Hindlimb muscle (tissue), 1 donor: Measurements from ENCODE around the gene ENO3. TPM values are rescaled to one million over a fixed set of nuclear protein-coding genes. Genes with fewer than 3 reads are reported as not detected.

ENCODE experiments used
- DNase-seq: peaks from one replicate; pipeline ENCODE4 v3.0.0-alpha.2; 2013
- polyA plus RNA-seq: library from polyadenylated mRNA; unstranded; fragments of 120-200 nt; gene quantifications from one replicate; pipeline ENCODE4 v1.2.1, GENCODE V29; 2013; ENCODE audit not compliant: insufficient read length

Gene ENO3
- polyA plus RNA-seq, 1 donor = 2,174 TPM

DNA sequence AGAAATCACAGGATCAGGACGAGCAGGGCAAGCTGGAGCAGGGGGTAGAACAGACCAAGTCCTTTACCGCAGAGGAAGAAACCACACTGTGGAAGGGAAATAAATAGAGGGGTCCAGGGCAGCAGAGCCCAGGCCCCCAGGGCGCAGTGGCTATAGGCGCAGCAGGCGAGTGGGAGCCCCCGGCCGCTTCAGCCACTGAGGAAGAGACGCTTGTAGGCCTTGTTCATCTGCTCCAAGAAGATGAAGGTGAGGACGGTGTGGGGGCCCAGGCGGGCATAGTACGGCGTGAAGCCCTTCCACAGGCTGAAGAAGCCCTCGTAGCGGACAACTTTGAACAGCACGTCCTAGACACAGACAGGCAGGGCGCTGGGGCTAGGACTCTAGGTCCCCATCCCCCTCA, 13.4 kb upstream of the ENO3 start:
- no peak for DNase-seq

DNA sequence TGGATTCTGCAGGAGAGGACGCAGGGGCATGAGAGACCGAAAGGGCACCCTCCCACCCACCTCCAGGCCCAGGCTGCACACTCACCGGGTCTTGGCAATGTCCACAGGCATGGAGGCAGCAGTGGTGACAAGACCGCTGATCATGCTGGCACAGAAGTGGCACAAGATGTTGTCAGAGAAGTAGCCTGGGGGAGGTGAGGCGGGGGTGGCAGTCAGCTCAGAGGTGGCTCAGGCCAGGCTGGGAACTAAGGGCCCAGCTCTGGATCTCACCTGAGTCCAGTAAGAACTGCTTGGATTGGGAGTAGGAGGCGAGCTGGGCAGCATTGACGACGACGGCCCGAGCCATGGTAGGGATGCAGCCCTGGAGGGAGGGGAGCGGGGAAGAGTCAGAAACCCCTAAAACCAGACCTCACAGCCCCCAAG, 12.8 kb upstream of the ENO3 start:
- no peak for DNase-seq

DNA sequence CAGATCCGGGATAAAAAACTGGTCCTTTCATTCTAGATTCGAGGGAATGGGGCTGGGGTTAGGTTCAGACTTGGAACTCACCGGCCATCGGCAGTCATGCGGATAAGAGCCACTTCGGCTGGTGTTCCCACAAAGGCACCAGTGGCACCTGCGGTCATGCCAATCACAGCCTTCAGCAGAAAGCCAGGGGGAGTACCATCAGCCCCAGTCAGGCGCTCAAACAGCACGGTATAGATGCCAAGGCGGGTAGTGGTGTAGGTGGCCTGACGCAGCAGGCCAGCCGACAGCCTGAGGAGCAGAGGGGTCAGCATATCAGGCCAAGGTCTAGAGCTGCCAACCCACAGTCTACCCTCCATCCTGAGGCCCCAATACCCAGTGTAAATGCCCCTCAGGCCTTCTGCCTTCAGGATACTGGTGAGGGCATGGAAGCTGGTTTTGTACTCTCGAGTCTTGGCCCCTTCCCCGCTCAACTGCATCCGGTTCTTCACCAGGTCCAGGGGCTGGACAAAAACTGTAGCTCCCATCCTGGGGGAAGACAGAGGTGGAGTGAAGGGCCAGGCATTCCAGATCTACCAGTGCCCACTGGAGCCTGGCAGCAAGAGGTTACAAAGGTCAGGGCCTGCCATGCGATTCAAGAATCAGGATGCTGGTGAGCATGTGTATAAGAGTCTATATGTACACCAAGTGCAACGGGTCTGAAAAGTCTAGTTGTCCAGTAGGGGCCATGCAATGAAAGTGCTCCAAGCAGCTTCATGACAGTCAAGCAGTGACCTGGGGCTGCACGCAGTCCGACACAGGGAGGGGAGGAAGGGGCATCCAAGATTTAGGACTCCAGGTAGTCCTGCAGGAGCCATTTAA, 12.0 kb upstream of the ENO3 start:
- no peak for DNase-seq

DNA sequence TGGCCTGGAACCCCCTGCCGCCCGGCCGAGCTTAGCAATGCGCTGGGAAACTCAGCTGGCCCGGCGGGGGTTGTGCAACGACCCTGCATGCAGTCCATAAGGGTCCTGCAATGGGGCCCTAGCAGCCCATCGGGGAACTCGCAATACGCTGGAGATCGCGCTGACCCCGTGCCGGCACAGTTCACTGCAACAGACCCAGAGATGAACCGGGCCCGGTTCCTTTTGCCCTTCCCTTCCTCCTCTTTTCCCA, 11.4 kb upstream of the ENO3 start:
- DNase-seq = no peak

DNA sequence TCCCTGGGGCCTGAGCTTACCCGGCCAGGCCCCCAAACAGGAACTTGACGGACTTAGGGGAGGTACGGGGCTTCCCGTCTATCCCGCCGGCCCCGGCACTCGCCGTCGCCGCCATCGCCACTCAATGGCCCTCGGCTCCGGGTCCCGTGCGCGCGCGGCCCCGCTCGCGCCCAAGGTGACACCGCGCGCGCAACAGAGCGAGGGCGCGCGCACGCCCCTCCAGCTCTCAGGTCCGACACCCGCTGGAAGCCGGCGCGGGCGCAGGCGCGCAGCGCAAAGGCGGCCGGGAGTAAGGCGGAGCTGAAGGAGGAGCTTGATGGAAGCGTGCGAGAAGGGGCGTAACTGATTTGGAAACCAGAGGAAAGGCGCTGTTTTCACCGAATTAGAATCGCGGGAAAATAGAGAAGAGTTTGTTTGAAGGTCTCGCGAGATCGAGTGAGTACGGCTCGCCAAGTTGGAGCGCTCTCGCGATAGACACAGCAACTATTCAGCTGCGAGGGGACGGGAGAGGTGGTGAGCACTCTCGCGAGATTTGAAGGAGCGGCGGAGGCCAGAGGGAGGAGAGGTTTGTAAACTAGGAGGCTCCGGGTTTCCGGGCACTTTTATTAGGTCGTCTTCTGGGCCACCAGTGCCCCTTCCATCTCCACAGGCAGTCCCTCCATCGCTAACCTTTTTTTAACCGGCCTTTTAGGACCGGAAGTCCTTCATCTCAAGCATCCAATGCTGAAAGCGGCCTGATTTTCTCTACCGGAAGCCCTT, 10.9 kb upstream of the ENO3 start, which contains the start of the genes RNF167 and SLC25A11:
Gene RNF167 (plus strand): TSS at position 473 of the 759 bp plus-strand sequence. CDS start 642 bp downstream, outside the sequence.
Gene SLC25A11 (minus strand): TSS at position 251 of the 759 bp plus-strand sequence. CDS start 136 bp downstream, at position 115.
- DNase-seq = peak; percentile 99

DNA sequence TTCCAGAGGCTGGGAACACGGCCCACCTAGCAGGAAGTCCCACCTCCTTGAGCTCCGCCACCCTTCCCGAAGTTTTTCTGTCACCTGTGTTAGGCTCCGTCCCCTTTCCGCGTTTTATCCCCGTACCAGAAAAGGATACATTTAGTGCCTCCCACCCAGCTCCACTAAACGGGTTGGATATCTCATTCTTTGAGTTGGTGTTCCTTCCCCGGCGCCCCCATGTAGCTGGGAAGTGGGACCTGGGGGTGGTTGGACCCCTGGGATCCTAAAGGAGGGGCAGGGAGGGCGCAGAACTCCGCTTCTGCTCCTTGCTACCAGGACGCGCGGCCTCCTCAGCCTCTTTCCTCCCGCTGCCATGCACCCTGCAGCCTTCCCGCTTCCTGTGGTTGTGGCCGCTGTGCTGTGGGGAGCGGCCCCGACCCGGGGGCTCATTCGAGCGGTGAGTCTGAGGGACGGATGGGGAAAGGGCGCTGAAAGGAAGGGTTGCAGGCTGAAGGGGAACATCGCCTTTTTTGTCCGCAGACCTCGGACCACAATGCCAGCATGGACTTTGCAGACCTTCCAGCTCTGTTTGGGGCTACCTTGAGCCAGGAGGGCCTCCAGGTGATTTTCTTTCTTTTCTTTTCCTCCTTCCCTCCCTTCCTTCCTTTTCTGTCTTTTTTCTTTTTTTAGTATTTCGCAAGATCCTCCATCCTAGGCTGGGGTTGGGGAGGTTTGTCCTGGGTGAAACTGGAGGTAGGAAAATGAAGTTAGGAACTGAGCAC, 10.2 kb upstream of the ENO3 start:
- no peak for DNase-seq

DNA sequence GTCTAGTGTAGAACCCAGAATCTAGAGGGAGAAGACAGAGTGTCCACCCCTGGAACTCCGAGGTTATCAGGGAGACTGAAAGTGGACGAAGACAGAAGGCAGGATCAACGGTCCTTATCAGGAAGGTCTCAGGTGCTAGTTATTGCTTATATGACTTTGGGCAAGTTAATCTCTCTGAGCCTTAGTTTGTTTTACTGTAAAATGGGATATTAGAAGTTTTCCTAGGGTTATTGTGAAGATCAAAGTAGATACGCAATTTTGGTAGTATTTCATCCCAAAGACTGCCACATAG, 9.7 kb upstream of the ENO3 start:
- DNase-seq = no peak

DNA sequence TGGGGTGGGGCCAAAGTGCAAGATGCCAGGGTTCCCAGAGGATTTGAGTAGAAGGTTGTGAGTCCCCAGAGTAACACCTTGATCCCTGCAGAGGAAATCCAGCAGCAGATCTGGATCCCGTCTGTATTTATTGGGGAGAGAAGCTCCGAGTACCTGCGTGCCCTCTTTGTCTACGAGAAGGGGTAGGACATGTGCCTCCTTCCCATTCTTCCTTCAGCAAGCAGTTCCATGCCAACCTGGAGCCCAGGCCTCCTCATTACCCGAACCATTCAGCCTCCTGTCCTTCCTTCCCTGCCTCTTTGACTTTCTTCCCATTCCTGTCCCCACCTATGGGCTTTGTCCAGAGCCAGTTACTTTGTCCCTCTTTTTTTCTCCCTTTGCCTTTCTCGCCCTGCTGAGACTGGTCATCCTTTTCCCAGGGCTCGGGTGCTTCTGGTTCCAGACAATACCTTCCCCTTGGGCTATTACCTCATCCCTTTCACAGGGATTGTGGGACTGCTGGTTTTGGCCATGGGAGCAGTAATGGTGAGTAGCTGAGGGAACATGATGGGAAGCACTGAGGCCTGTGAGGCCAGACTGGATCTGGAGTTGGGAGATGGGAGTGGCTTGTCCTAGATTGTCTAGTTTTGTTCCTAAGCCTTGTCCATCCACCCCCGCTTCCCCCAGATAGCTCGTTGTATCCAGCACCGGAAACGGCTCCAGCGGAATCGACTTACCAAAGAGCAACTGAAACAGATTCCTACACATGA, 8.0 kb upstream of the ENO3 start:
- DNase-seq = no peak

DNA sequence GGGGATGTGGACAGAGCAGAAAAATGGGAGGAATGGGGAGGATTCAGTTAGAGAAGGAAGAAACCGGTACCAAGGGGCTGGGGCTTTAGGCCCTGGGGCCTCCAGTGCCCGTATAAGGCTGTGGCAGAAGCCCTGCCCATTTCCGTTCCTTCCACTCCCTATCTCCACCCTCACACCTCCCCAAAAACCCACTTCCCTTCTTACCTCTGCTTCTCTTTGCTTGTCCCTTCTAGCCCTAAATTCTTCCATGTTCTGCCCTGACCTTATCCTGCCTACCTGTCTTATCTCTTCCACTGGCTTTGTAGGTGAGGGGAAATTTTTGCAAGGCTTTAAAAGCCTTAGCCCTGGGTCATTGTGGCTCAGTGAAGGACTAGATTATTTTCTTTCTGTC, 6.8 kb upstream of the ENO3 start:
- DNase-seq = no peak

DNA sequence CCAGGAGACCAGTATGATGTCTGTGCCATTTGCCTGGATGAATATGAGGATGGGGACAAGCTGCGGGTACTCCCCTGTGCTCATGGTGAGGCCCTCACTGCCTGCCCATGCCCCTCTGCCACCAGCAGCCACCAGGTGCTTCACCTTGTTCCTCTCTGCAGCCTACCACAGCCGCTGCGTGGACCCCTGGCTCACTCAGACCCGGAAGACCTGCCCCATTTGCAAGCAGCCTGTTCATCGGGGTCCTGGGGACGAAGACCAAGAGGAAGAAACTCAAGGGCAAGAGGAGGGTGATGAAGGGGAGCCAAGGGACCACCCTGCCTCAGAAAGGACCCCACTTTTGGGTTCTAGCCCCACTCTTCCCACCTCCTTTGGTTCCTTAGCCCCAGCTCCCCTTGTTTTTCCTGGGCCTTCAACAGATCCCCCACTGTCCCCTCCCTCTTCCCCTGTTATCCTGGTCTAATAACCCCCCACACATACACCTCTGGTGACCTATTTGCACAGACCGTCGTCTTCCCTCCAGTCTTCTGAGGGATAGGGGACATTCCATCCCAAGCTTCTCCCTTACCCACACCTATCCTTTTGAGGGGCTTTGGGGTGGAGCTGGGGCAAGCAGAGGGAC, 6.3 kb upstream of the ENO3 start:
- no peak for DNase-seq

DNA sequence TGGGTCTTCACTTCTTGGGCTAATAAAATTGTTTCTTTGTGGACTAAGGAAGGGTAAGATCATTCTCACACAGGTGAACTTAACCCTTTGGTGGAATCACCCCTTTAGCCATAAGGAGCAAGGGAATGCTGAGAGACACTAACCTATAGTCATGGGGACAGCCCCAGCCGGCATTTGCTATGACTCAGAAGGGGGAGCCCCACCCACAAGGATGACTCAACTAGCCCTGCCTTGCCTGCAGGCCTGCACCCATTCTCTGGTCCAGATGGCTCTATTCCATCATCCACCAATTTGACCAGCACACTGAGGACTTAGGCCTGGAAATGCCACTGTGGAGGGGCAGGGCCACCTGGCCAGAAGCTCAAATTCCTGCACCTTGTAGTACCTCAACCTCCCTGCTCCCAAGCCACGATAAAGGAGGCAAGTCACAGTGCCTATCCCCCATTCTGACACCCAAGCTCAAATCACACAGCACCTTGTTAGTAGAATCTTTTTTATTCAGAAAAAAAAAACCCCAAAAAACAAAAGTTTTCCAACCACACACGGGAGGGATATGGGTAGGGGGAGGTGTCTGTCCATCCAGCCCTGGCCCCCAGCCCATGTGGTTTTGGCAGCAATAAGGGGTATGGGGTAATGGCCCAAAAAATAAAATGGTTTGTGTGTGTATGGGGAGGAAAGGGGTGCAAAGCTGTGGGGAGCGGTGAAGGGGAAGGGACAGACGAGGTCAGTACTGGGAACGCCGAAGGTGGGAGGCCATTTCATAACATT, 5.6 kb upstream of the ENO3 start:
- no peak for DNase-seq

DNA sequence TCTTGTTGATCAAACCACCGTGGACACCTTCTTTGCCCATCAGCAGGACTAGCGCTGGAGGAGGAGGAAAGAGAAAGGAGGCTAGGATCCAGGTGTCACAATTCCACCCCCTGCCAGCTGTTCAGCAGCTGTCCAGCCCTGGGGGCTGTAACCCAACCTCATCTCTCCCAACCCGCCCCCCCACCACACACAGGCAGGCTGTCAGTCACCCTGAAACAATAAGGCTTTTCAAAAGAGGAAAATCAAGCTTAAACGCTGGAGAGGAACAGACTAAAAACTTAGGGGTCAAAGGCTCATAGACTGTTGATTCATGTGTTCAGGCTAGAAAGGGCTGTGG, 5.0 kb upstream of the ENO3 start:
- DNase-seq = no peak

DNA sequence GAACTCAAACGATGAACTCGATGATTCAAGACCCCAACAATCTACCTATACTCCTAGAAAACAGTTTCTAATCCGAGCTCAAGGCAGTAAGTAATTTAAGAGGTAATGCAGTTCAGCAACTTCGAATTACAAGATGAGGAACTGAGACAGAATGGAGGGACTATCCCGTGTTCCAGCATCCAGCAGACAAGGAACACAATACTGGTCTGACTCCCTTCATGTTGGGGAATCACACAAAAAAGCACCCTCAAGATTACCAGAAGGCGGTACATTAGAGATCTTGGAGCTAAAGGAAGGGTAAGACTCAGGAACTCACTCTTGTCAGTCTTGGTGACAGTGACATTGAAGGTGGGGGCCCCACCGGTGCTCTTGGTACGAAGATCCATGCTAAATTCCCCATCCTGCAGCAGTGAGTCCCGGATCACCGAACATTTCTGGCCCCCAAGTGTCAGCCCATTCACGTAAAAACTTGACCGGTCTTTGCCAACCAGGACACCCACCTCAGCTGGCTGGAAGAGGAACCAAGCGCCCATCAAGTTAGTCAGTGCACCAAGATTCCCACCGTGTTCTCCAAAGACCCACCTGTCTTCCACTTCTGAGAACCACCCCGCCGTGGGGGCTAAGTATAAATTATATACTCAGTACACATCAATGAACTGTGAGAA, 4.5 kb upstream of the ENO3 start:
- no peak for DNase-seq

DNA sequence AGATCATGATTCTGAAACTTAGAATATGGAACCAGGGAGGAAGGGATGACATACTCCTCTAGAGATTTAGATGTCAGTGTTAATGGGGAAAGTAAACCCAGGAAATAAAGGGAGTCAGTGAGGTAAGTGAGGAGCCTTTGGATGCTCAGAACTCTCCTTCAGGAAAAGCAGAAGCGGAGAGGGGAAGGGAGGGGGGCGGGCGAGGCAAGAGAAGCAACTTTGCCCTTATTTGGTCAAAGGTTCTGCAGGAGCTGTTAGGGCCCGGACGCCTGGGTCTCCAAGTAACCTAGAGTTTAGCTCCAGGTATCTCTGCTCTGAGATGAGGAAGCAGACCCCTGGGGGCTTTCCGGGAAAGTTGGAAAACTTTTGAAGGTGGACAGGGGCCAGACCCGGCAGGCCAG, 3.9 kb upstream of the ENO3 start:
- DNase-seq = no peak

DNA sequence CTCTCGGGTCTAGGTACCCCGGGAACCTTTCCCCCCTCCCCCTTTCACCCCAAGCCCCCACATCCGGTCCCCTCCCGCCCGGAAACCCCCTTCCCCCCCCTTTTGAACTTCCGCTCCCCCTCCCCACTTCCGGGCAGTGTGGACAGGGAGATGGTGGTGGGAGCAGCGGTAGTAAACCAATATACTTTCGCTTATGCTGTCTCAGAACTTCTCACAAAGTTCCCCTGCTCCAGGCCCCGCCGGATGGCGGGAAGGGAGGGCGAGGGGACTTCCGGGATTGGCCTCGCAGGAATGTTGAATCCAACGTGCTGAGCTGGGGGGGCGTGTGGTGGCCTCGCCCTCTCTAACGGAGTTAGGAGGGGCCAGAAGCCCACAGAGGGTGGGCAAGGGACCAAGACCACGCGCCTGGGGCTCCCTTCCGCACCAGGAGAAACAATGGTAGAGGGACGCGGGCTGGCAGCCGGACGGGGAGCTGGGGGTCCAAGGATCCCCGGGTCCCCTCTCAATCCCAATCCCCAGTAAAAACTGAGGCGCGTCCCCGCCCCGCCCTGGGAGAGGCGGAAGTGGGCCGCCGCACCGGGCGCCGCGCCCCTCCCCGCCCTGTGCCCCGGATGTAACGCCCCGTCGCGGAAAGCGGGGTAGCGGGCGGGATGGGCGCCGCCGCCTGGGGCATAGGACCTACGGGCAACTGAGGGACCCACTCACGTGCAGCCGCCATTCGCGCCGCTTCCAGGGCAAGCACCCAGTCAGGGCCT, 3.3 kb upstream of the ENO3 start:
- peak; percentile 66 for DNase-seq

DNA sequence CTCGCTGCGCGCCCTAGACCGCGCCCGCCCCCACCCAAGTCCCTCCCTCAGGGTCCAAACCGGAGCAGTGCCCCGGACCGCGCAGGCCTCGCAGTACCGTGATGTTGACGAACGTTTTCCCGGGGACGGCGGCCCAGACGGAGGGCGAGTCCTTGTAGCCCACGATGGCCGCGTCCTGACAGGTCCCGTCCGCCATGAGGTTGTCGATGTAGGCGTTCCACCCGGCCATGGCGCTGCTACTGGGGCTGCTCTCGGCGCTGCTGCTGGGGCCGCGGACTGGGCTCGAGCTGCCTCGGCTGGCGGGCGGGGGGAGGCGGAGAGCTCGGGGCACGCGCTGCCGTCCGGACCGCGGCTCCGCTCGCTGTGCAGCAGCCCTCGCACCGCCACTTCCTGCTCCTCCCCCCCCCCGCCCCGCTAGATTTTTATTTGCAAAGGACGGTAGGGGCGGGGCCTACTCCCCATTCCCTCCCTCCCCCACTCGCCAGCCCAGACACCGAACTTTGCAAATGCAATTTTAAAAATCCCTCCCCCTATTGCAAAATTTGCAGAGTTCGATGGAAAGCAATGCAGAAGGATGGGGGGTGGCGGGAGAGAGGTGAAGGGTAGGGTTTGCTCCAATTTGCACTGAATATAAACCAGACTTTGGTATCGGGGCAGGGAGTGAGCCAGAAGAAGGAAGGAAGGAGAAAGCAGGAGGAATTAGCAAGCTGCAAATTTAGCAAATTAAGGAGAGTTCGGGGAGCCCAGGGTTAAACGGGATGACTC, 2.6 kb upstream of the ENO3 start, which contains the start of gene PFN1:
Gene PFN1 (minus strand): TSS at position 365 of the 765 bp plus-strand sequence. CDS start 136 bp downstream, at position 229.
- peak; percentile 93 for DNase-seq

DNA sequence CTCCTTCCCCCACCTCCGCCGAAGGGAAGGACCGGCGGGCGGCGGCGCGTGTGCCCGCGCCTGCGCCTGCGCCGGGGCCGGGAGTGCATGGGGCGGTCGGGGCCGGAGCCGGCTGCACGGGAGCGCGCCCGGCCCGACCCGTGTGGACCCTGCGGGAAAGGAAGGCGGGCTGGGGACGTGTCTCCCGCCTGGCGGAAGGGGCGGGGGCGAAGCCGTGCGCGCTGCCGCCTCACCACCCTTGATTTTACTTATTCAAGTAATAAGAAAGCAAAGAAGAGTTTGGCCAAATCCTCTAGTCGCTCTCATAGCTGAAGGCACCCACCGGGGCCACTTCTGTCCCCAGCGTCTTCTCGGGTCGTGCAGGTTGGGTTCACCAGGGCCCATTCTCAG, 2.0 kb upstream of the ENO3 start:
- DNase-seq = peak; percentile 93

DNA sequence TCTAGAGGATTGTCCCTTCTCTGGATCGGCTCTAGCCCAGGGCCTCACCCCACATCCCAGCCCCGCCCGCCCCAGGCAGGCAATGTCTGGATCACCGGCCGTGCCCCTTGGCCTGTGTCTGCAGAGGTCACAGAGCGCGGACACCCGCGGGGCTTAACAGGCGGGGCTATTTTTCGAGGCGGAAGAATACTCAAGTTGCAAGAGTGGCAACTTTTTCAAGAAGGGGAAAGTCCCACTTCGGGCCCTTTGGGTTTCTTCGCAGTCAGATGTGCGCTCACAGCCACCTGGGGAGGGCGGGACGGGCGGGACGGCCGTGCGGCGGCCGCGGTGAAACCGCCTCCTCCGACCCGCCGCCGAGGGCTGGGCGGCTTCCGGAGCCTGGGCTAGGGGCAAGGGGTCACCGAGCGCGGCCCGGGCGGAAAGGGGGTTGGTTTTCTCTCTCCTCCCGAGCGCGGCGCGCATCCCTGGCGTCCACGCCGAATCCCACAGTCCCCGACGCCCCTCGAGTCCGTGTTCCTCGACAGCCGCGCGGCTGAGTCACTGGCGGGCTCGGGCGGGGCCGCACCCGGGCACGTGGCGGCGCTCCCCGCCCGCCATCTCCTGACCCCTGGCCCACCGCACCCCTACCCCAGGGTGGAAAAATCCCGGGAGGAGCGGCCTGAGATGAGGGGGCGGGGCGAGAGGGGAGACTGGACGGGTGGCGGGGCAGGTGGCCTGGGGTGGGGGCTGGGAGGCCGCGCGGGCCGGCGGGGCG, 1.4 kb upstream of the ENO3 start:
- peak; percentile 64 for DNase-seq
